ENCODE results near the gene IQCN.

IQCN gene

DNA sequence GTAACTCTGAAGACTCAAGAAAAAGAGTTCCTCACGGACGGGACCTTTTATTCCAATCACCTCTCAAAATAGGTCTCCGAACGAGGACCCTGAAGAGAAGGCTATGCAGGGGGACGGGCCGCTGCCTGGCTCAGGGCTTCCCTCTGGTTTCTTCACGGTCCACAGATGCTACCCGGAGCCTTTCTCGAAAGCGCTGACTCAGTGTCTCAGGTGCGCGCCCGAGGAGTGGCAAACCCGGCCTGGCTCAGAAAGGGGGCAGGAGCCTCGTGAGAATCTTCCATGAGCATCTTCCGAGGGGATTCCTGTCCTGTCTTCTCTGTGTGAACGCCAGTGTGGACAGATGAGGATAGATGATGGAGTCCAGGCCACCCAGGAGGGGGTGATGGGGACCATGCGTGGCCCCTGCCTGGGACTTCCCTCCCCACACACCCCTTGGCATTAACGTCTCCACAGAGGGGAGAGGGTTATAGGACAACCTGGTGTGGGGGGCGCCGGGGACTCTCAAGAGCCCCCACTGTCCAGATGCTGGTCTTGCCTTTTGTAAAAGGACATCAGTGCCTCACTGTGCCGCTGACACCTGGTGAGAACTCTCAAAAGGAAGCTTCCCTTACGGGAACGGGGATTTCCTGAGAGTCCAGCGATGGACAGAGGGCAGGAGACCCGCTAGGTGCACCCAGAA lies 32.1 kb upstream of the IQCN start:
- in situ Hi-C loops (cut with MboI; ENCODE audit: low sequenced_read_pairs), result no loop called here

DNA sequence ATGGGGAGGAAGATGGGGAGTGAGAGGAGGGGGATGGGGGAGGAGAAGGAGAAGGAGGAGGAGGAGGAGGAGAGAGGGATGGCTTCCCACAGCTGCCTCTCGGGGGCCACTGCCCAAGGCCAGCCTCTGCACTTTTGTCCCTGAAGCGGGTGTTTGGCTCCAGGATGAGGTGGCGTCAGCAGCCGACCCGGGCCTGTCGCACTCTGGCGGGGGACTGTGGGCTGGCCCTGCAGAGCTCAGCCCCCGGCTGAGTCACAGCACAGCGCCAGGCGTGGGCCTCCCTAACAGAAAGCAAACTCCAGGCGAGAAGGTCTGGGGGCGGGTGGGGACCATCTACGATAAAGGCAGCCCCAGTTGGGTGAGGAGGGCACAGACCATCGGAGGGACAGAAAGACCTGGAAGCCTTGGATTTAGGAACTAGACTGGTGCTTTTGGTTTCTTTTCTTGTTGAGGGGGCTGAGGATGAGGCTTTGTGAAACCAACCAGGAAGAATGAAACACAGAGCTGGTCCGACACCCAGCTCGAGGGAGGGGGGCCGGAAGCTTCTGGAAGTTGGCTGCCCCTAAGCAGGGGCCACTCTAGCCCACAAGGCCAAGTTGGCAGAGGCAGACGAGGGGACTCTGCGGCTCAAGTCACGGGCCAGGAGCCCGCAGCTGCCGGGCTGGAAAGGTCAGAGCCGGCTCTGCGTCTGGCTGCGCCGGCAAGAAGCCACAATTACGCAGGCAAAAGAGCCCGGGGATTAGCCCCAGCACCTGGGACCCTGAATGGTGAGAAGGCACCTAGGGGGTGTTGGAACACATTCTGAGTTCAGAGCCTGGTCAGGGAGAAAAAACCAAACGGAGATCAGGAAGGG lies 30.4 kb upstream of the IQCN start:
- in situ Hi-C loops (cut with MboI; ENCODE audit: low sequenced_read_pairs), result no loop called here

DNA sequence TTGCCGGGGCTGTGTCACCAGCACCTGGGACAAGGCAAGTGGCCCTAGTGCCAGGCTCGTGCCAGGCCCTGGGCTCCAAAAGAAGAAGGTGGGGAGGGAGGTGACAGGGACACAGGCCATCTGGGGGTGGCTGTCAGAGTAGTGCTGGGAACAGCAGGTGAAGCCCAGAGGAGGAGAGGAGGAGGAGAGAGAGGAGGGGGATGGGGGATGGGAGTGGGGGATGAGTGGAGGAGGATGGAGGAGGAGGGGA lies 29.9 kb upstream of the IQCN start:
- in situ Hi-C loops (cut with MboI; ENCODE audit: low sequenced_read_pairs), result no loop called here

DNA sequence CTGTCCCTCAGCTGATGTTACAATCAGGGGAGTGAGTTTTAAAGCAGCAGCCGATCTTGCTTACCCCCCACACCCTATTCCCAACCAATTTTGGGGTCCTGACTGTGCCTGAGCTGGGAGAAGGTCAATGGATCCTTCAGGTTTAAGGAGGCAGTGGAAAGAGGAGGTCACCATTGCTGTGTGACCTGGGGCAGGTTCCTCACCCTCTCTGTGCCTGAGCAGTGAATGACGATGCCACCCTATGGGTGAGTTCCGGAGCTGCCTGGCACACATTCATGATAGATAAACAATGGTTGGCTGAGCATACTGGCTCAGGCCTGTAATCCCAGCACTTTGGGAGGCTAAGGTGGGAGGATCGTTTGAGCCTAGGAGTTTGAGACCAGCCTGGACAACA lies 27.5 kb upstream of the IQCN start:
- in situ Hi-C loops (cut with MboI; ENCODE audit: low sequenced_read_pairs), result no loop called here

DNA sequence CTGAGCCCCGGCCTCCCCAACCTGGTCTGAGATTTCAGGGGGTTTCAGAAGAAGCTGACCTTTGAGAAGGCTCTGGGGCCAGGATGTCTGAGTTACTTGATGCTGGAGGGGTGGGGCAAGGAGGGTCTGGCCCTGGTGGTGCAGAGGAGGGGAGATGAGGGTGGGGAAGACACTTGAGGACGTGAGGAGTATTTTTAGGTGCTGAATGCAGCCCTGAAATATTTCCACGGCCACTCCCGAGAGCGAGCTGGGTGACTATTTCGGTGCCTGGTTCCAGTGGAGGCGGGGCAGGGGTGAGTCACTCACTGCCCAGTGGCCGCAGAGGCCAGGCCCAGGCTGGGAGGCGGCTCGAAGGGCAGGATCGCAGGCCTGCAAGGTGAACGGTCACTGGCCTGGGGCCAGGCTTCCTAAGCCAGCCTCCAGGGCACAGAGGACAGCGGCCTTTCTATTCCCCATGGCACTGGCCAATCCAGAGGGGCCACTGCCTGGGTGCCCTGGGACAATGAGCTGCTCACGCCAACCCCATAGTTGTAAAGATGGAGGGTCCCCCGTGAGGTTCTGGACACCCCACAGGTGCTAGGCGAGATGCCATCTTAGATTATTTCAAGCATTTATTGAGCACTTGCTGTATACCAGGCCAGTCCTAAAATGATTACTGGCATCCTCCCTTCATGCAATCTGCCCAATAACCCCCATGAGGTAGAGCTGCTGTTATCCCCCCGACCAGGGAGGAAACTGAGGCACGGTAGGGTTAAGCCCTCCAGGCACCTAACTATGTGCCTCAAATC lies 26.9 kb upstream of the IQCN start:
- in situ Hi-C loops (cut with MboI; ENCODE audit: low sequenced_read_pairs), result no loop called here

DNA sequence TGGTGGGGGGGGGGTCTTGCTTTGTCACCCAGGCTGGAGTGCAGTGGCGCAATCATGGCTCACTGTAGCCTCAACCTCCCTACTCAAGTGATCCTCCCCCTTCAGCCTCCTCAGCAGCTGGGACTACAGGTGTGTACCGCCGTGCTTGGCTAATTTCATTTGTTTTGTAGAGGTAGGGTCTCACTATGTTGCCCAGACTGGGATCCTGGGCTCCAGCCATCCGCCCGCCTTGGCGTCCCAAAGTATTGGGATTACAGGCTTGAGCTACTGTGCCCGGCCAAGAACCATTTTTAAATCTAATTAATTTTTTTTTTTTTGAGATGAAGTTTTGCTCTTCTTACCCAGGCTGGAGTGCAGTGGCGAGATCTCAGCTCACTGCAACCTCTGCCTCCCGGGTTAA lies 25.4 kb upstream of the IQCN start:
- in situ Hi-C loops (cut with MboI; ENCODE audit: low sequenced_read_pairs), result no loop called here

DNA sequence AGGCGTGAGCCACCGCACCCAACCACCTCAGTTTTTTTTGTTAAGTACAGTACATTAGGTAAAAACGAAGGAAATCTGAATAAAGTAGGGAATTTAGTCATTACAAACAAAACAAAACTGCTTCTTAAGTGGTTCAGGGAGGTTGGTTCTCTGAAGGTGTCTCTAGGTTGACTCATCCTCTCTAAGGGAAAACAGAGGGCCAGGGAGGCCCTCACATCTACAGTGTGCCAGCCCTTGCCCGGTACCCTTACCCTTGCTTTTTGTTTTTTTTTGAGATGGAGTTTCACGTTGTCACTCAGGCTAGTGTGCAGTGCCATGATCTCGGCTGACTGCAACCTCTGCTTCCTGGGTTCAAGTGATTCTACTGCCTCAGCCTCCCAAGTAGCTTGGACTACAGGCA lies 24.3 kb upstream of the IQCN start:
- in situ Hi-C loops (cut with MboI; ENCODE audit: low sequenced_read_pairs), result no loop called here

DNA sequence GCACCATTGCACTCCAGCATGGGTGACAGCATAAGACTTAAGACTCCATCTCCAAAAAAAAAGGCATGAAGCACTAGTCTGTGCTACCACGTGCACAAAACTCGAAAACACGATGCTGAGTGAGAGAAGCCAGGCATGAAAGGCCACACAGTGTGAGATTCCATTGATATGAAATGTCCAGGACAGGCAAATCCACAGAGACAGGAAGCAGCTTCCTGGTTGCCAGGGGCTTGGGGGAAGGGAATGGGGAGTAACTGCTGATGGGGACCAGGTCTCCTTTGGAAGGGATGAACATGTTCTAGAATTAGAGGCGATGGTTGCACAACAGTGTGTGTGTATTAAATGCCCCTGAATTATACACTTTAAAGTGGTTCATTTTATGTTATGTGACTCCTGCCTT lies 23.1 kb upstream of the IQCN start:
- in situ Hi-C loops (cut with MboI; ENCODE audit: low sequenced_read_pairs), result no loop called here

DNA sequence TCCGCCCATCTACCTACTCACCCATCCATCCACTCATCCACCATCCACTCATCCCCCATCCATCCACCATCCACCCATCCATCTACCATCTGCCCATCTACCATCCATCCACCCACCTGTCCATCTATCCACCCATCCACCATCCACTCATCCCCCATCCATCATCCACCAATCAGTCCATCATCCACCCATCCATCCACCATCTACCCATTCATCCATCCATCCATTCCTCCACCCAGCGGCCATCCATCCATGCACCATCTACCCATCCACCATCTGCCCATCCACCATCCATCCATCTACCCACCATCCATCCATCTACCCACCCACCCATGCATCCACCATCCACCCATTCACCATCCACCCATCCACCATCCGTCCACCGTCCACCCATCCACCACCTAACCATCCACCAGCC lies 20.8 kb upstream of the IQCN start:
- in situ Hi-C loops (cut with MboI; ENCODE audit: low sequenced_read_pairs), result no loop called here

DNA sequence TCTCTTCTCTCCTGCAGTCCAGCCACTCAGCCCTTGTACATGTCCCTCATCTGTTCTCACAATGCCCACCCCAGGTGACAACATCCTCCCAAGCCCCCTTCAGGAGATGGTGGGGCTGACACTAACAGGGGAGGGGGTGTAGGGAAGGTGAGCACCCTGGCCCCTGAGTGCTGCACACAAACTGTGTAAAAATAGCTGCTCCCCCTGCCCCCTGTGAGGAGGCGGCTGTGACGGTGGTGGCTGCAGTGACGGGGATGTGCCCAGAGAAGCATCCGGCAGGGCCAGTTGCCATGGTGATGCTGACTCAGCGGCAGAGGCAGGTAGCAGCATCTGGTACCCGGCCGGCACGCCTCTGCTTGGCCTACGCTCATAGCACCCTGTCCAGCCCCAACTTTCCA lies 20.2 kb upstream of the IQCN start:
- in situ Hi-C loops (cut with MboI; ENCODE audit: low sequenced_read_pairs), result no loop called here

DNA sequence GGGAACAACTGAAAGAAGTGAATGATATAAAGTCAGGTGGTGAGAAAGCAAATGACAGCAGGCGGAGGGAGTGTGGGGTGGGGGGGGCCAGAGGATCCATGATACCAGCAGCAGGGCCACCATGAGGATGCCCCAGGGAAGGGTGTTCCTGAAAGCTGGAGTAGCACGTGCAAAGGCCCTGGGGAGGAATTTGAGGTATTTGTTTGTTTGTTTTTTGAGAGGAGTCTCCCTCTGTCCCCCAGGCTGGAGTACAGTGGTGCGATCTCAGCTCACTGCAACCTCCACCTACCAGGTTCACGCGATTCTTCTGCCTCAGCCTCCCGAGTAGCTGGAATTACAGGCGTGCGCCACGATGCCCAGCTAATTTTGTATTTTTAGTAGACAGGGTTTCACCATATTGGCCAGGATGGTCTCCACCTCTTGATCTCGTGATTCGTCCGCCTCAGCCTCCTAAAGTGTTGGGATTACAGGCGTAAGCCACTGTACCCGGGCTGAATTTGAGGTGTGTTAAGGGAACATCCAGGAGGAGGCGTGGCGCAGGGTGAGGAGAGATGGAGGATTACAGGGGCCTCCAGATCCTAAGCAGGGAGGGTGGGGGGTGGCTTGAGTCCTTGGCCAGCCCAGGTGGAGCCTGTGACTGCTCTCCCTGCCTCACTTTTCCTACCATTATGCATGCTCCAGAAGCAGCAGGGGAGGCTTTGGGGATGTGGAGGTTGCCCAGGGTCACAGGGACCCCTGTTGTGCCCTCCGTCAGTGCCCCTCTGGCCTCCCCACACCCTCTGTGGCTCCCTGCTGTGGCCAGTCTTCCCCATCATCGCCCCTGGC lies 19.6 kb upstream of the IQCN start:
- in situ Hi-C loops (cut with MboI; ENCODE audit: low sequenced_read_pairs), result no loop called here

DNA sequence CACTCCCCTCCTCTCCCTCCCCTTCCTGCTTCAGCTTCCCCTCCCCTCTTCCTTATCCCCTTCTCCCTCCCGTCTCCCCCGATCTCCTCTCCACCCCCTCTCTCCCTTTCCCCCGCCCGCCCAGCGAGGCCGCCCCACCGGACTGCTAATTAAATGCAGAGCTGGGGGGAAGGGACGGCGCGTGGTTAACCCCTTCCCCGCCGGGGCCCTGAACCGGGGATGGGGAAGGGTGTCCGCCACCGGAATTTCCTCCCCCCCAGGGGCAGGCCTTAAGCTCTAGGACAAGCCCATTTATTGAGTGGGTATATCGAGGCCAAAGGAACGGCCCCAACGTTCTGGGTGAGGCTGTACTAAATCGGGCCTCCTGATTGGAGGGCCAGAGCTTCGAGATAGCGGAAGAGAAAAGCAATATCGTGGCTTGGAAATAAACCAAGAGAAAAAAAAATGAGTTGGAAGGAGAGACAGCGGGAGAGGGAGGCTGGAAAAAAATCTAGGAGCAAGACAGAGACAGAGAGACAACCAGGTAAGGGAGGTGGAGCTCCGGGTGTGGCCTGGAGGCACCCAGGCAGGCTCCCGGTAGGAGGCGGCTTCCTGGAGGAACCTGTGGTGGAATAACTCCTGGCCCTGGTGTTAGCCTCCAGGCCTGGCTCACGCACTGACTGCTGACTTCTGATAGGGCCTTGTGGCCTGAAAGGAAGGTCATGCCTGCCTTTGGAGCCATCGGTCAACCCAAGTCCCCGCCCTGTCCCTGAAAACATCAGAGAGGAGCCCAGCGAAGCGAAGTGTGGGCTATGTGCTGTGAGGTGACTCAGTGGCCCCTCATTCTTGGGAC lies 18.8 kb upstream of the IQCN start:
- in situ Hi-C loops (cut with MboI; ENCODE audit: low sequenced_read_pairs), result no loop called here

DNA sequence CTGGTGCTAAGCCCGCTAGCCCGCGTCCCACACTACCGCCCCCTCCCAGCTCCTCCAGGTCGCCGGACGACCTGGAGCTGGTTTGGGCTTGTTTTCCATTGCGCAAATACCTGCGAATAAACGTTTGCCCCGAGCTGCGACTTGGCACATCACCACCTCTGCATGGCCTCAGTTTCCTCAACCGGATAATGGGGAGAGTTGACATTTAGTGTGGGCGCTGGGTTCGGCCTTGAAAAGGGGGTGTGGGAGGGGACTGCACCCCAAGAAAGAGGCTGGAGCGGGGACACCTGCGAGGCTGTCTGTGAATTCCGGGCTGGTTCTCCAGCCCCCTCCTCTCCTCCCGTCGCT lies 18.2 kb upstream of the IQCN start:
- in situ Hi-C loops (cut with MboI; ENCODE audit: low sequenced_read_pairs), result no loop called here

DNA sequence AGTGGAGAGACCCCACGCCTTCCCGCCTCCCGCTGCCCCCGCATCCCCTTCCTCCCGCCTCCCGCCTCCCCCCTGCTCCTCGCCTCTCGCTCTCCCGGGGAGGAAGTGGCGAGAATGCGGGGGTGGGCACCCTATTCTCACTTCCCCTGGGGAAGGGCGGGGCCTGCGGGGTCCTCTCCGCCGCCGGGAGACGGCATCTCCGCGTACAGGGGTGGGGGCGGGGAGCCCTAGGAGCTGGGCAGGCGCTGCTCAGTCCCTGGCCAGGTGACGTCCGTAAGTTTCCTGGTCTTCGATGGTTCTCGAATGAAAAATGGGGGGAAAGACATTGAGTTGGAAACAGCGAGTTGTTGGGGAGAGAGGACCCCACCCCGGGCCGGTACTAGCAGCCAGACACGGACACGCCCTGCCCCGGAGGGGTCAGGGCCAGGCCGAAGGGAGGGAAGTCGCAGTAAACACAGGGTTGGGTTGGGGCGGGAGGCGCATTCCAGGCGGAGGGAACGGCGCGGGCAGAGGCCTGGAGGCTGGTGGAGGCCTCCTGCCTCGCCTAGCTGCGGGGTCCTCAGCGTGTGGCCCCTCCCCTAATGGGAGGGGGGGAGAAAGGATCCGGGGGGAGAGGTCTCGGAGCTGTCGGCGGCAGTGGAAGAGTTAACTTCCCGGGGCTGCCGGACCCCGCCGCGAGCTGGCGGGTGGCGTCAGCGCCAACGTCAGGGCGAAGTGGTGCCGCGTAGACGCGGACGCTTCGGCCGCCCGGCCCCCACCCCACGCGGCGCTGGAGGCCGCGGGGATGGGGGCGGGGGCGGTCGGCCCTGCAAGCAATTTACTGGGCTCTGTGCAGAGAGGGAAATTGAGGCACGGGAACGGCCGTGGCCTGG lies 17.6 kb upstream of the IQCN start:
- in situ Hi-C loops (cut with MboI; ENCODE audit: low sequenced_read_pairs), result no loop called here

DNA sequence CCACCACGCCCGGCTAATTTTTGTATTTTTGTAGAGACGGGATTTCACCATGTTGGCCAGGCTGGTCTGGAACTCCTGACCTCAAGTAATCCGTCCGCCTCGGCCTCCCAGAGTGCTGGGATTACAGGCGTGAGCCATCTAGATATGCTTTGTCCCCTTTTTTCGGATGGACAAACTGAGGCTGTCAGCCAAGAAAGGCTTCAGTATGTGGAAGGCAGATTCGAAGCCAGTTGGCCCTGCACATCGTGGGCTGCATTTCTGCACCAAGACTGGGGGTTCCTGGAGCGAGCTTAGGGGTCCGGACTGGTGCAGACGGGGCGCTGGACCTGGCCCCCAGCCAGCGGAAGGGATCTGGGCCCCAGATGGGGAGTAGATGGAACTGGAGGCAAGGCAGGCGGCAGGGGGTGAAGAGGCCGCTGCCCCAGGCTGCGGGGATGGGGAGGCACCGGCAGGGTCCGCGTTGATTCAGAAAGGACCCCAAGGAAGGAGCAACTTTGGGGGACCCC lies 16.8 kb upstream of the IQCN start:
- in situ Hi-C loops (cut with MboI; ENCODE audit: low sequenced_read_pairs), result no loop called here

DNA sequence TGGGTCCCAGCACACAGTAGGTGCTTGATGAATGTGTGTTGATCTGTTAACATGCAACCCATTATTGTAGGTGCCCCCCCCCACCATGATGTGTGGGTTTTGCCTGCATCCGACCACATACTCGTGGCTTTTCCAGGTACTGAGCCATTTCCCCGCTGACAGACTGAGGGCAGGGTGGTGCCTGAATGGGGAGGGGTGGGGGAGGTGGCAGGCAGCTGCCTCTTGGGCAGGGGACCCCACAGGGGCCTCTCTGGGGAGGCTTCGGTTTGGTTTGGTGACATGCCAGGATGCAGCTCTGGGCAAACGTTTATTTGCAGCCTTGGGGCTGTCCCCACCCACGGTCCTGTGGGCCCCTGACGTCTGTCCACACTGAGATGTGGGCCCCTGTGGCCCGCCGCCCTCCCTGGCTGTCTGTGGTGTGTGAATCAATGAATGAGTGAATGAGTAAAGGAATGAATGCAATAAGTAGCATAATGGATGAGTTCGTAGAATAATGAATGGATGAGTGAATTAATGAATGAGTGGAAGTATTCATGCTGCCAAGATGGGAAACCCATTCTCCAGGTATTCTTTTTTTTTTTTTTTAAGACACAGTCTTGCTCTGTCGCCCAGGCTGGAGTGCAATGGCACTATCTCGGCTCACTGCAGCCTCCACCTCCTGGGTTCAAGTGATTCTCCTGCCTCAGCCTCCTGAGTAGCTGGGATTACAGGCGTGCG lies 16.2 kb upstream of the IQCN start:
- in situ Hi-C loops (cut with MboI; ENCODE audit: low sequenced_read_pairs), result no loop called here

DNA sequence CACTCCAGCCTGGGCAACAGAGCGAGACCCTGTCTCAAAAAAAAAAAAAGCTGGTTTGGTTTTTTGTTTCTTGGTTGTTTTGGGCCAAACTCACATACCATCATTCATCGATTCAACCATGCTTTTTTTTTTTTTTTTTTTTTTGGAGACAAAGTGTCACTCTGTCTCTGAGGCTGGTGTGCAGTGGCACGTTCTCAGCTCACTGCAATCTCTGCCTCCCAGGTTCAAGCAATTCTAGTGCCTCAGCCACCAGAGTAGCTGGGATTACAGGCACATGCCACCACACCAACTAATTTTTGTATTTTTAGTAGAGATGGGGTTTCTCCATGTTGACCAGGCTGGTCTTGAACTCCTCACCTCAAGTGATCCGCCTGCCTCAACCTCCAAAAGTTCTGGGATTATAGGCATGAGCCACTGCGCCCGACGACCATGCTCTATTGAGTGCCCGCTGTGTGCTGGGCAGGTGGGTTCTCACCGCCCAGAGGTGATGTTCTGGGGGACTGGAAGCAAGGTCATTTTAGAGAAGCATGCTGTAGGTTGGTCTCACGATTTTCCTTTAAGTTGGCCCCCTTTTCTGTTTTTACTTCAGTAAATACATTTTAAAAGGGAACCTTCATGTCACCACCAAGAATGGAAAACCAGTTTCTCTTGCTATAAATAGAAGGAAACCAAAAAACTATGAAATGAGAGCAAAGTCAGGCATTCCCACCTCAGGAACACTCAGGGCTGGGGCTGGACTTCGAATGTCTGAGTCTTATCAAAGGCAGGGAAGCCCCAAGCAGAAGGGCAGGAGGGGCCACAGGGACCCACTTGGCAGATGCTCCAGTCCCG lies 15.4 kb upstream of the IQCN start:
- in situ Hi-C loops (cut with MboI; ENCODE audit: low sequenced_read_pairs), result no loop called here

Measured in HL-60/S4 treated with phorbol 12-myristate 13-acetate at 8.2 ng/mL for 4 days and 3 days (cell line).